Measurements from ENCODE around the gene APLF.

- TF ChIP-seq, protein P1, sequence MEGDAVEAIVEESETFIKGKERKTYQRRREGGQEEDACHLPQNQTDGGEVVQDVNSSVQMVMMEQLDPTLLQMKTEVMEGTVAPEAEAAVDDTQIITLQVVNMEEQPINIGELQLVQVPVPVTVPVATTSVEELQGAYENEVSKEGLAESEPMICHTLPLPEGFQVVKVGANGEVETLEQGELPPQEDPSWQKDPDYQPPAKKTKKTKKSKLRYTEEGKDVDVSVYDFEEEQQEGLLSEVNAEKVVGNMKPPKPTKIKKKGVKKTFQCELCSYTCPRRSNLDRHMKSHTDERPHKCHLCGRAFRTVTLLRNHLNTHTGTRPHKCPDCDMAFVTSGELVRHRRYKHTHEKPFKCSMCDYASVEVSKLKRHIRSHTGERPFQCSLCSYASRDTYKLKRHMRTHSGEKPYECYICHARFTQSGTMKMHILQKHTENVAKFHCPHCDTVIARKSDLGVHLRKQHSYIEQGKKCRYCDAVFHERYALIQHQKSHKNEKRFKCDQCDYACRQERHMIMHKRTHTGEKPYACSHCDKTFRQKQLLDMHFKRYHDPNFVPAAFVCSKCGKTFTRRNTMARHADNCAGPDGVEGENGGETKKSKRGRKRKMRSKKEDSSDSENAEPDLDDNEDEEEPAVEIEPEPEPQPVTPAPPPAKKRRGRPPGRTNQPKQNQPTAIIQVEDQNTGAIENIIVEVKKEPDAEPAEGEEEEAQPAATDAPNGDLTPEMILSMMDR (conservative IDR thresholded peaks at IDR 0.05; ENCODE audit: low read depth, low read length) = no peak
- TF ChIP-seq EZH2 (IDR thresholded peaks at IDR 0.05; ENCODE audit: borderline replicate concordance, low read depth, low read length, poor library complexity, severe bottlenecking) = no peak
These were observed 31.1 kb upstream of the APLF start for GRCh38 chr2:68436270-68436669.
